HepG2 (cell line): ENCODE measurements around the gene TMEM221. TPM values are rescaled to one million over a fixed set of nuclear protein-coding genes. Genes with fewer than 3 reads are reported as not detected.

Source experiments
- GMEB2 ChIP-seq: IDR thresholded peaks from 2 replicates; pipeline ENCODE4 v1.6.1; 2016; ENCODE audit warnings: missing biosample characterization, missing genetic modification reagents, low read depth
- HMGXB3 ChIP-seq: sonication (generic); formaldehyde crosslinking; IDR thresholded peaks from 2 replicates; pipeline ENCODE4 v1.4.0; 2020; ENCODE audit warnings: missing genetic modification reagents, borderline replicate concordance
- IRF2 ChIP-seq: IDR thresholded peaks from 2 replicates; pipeline ENCODE4 v1.6.1; 2018; ENCODE audit warnings: missing genetic modification reagents, missing compliant biosample characterization
- KDM6A ChIP-seq: IDR thresholded peaks from 2 replicates; pipeline ENCODE4 v1.6.1; 2016; ENCODE audit warnings: low read depth
- MED1 ChIP-seq: sonication (generic); formaldehyde crosslinking; IDR thresholded peaks from 2 replicates; pipeline ENCODE4 v1.4.0; 2020; ENCODE audit warnings: missing genetic modification reagents
- PATZ1 ChIP-seq: sonication (generic); formaldehyde crosslinking; IDR thresholded peaks from 2 replicates; pipeline ENCODE4 v1.4.0; 2020; ENCODE audit warnings: missing genetic modification reagents
- SP1 ChIP-seq, 2 experiments: fragments of 450-650 bp in 1 of 2; sonication (generic) in 1 of 2; formaldehyde crosslinking in 1 of 2; IDR thresholded peaks; 2 replicates each; pipeline versions ENCODE4 v1.4.0 to v1.6.1; 2016 to 2020; ENCODE audit warnings: missing genetic modification reagents in 1 of 2
- SUZ12 ChIP-seq: fragments of 150-350 bp; IDR thresholded peaks from 2 replicates; pipeline ENCODE4 v1.6.1; 2014; ENCODE audit warnings: low read depth, low read length
- ZNF329 ChIP-seq: sonication (generic); formaldehyde crosslinking; IDR thresholded peaks from 2 replicates; pipeline ENCODE4 v1.9.0; 2021; ENCODE audit warnings: low read depth, mild to moderate bottlenecking, missing genetic modification reagents
- ZNF549 ChIP-seq: sonication (generic); formaldehyde crosslinking; IDR thresholded peaks from 2 replicates; pipeline ENCODE4 v1.5.0; 2020; ENCODE audit warnings: missing genetic modification reagents
- polyA plus RNA-seq, 8 experiments: library from polyadenylated mRNA; depleted of rRNA in 3 of 8; stranded (reverse) in 7 of 8; unstranded in 1 of 8; fragments of >200 nt; fragmentation: Illumina TruSeq in 4 of 8; extraction: Trizol in 4 of 8; gene quantifications; 2 replicates each; pipeline versions ENCODE4 v1.2.1 to v1.2.3, GENCODE V29; 2011 to 2016; ENCODE audit warnings: low read depth in 4 of 8, missing spikeins in 1 of 8, mixed read lengths in 1 of 8; ENCODE audit not compliant: insufficient read depth in 1 of 8
- total RNA-seq, 5 experiments: library from RNA; depleted of rRNA; stranded (reverse); fragments of >200 nt; fragmentation: Illumina TruSeq; extraction: Trizol; gene quantifications; 2 replicates each; pipeline ENCODE4 v1.2.3, GENCODE V29; 2016; ENCODE audit warnings: low read depth in 1 of 5

The TMEM221 gene
- total and polyA plus RNA-seq, 2 of the 13 experiments (the other 11 are each of a cell fraction or from before 2014, with no cell fraction given): 0.33 to 0.77 TPM

GRCh38 chr19:17419621-17420474 is 28.6 kb downstream of the TMEM221 start, which contains the start of gene MVB12A (continued):
- peak; percentile 55; the same call in 1 of the 2 replicates for TF ChIP-seq HMGXB3 (CRISPR knock-in tag)
- peak; percentile 26; the same call in 1 of the 2 replicates for TF ChIP-seq GMEB2 (CRISPR knock-in tag)
- peak; percentile 52 for TF ChIP-seq SUZ12
- TF ChIP-seq ZNF329: peak; percentile 32; the same call in 1 of the 2 replicates
- TF ChIP-seq SP1 (IDR thresholded peaks at IDR 0.05): no peak
- 0 out of 2 replicates have a peak, but pooled peaks have one; percentile 62 for TF ChIP-seq SP1 (CRISPR knock-in tag; IDR thresholded peaks at IDR 0.05)
- TF ChIP-seq KDM6A (CRISPR knock-in tag): no peak; the same call in 1 of the 2 replicates
- peak; percentile 79; the same call in 1 of the 2 replicates for TF ChIP-seq IRF2 (CRISPR knock-in tag)
- 0 out of 2 replicates have a peak, but pooled peaks have one; percentile 34 for TF ChIP-seq PATZ1
- peak; percentile 81 for TF ChIP-seq MED1 (CRISPR knock-in tag)
- TF ChIP-seq ZNF549 (CRISPR knock-in tag): no peak
